ENCODE results near the gene RBM33. TPM values are rescaled to one million over a fixed set of nuclear protein-coding genes. Genes with fewer than 3 reads are reported as not detected.

RBM33 gene
- polyA plus RNA-seq, 1 donor (not counting 4 experiments of a cell fraction or from before 2014, with no cell fraction given): 8.9 TPM

- Histone ChIP-seq H3K4me1 (ENCODE audit: control insufficient read depth, extremely low read depth, insufficient read depth, low read length) (no peaks in the 10 kb centered on the region), H3K27ac (ENCODE audit: control insufficient read depth, insufficient read depth, low read length) (no peak overlapping the region), H3K9me3 (ENCODE audit: control insufficient read depth, low read depth, low read length) (no peaks in the 10 kb centered on the region), H3K9ac (ENCODE audit: control insufficient read depth, extremely low read depth, insufficient read depth, low read length) (no peak overlapping the region), H3K4me2 (ENCODE audit: control insufficient read depth, extremely low read depth, insufficient read depth, low read depth, low read length) (no peak overlapping the region), H3K27me3 (ENCODE audit: control insufficient read depth, extremely low read depth, insufficient read depth, low read length) (no peaks in the 10 kb centered on the region), H3K9me1 (ENCODE audit: control insufficient read depth, extremely low read depth, insufficient read depth, low read length) (no peaks in the 10 kb centered on the region), H3K79me2 (ENCODE audit: control insufficient read depth, insufficient read depth, low read length) (peaks cover 59% of the 10 kb centered on the region), H3K4me3 (ENCODE audit: control insufficient read depth in 2 of 3, extremely low read depth in 1 of 3, insufficient read depth in 2 of 3, low read depth in 1 of 3, low read length in 3 of 3) (no peak overlapping the region), H3K36me3 (ENCODE audit: control insufficient read depth in 2 of 2, extremely low read depth in 1 of 2, insufficient read depth in 2 of 2, low read length in 2 of 2) (peaks cover 6 to 12% of the 10 kb centered on the region in 2 experiments), H4K20me1 (ENCODE audit: control insufficient read depth, extremely low read depth, insufficient read depth, low read length) (no peaks in the 10 kb centered on the region), H2AFZ (ENCODE audit: control insufficient read depth, low read length) (no peak overlapping the region)
- DNase-seq (ENCODE audit: low read depth, low spot score) (no peak), FAIRE-seq (no peak)
- dilution Hi-C loops (cut with MboI; ENCODE audit: extremely low pct_ligation_motif_present, low sequenced_read_pairs): no loop called here
- no peak for TF ChIP-seq EZH2 (IDR thresholded peaks at IDR 0.05; ENCODE audit: low read length)
- TF ChIP-seq CTCF (optimal IDR thresholded peaks at IDR 0.05 in 1 of 3, IDR thresholded peaks at IDR 0.05 in 1 of 3, conservative IDR thresholded peaks at IDR 0.05 in 1 of 3; ENCODE audit: extremely low read depth in 1 of 3, insufficient read depth in 2 of 3, low read length in 3 of 3): no peak
Observed at GRCh38 chr7:155683098-155683497, 38.6 kb downstream of the RBM33 start.

GRCh38 chr7:155683714-155684113, 39.3 kb downstream of the RBM33 start:
- TF ChIP-seq CTCF (optimal IDR thresholded peaks at IDR 0.05 in 1 of 3, IDR thresholded peaks at IDR 0.05 in 1 of 3, conservative IDR thresholded peaks at IDR 0.05 in 1 of 3; ENCODE audit: extremely low read depth in 1 of 3, insufficient read depth in 2 of 3, low read length in 3 of 3) (no peak), EZH2 (IDR thresholded peaks at IDR 0.05; ENCODE audit: low read length) (no peak)
- Histone ChIP-seq H2AFZ (ENCODE audit: control insufficient read depth, low read length) (no peak overlapping the region), H3K4me2 (ENCODE audit: control insufficient read depth, extremely low read depth, insufficient read depth, low read depth, low read length) (no peak overlapping the region), H3K79me2 (ENCODE audit: control insufficient read depth, insufficient read depth, low read length) (peaks cover 56% of the 10 kb centered on the region), H3K4me1 (ENCODE audit: control insufficient read depth, extremely low read depth, insufficient read depth, low read length) (no peaks in the 10 kb centered on the region), H3K9ac (ENCODE audit: control insufficient read depth, extremely low read depth, insufficient read depth, low read length) (no peak overlapping the region), H3K27me3 (ENCODE audit: control insufficient read depth, extremely low read depth, insufficient read depth, low read length) (no peaks in the 10 kb centered on the region), H3K9me3 (ENCODE audit: control insufficient read depth, low read depth, low read length) (no peaks in the 10 kb centered on the region), H3K36me3 (ENCODE audit: control insufficient read depth in 2 of 2, extremely low read depth in 1 of 2, insufficient read depth in 2 of 2, low read length in 2 of 2) (peaks cover 6 to 12% of the 10 kb centered on the region in 2 experiments), H4K20me1 (ENCODE audit: control insufficient read depth, extremely low read depth, insufficient read depth, low read length) (no peaks in the 10 kb centered on the region), H3K27ac (ENCODE audit: control insufficient read depth, insufficient read depth, low read length) (no peak overlapping the region), H3K9me1 (ENCODE audit: control insufficient read depth, extremely low read depth, insufficient read depth, low read length) (no peaks in the 10 kb centered on the region), H3K4me3 (ENCODE audit: control insufficient read depth in 2 of 3, extremely low read depth in 1 of 3, insufficient read depth in 2 of 3, low read depth in 1 of 3, low read length in 3 of 3) (no peak overlapping the region)
- no peak for FAIRE-seq
- dilution Hi-C loops (cut with MboI; ENCODE audit: extremely low pct_ligation_motif_present, low sequenced_read_pairs): no loop called here
- DNase-seq (ENCODE audit: low read depth, low spot score): no peak
